Glomerular visceral epithelial cell (primary cell): ENCODE data around the gene RDX.
"Not testable (repeated sequence)": the region's sequence is repeated elsewhere in the genome, so short reads cannot be mapped to it uniquely, and the experiment has no call there.

ENCODE experiments used
- DNase-seq: peaks from one replicate; pipeline ENCODE4 v3.0.0-alpha.2; 2016; ENCODE audit errors: extremely low spot score

The RDX gene

DNA sequence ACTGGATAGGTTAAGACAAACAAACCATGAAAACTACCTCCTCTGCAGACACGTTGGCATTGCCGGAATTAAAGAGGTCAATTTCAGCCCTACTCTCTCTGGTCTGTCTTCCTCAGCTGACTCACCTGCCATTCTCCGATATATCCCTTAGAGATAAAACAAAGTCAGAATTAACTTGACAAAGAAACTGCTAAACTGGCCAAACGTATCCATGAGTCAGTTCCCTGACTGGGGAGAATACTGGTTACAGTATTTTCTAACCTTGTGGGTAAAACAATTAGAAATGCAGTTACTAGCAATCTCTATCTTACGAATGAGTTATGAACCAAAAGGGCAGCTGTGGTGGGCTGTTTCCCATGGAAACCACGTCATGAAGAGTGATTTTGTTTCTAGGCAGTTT lies 96.2 kb downstream of the RDX start:
- DNase-seq: peak; percentile 69

DNA sequence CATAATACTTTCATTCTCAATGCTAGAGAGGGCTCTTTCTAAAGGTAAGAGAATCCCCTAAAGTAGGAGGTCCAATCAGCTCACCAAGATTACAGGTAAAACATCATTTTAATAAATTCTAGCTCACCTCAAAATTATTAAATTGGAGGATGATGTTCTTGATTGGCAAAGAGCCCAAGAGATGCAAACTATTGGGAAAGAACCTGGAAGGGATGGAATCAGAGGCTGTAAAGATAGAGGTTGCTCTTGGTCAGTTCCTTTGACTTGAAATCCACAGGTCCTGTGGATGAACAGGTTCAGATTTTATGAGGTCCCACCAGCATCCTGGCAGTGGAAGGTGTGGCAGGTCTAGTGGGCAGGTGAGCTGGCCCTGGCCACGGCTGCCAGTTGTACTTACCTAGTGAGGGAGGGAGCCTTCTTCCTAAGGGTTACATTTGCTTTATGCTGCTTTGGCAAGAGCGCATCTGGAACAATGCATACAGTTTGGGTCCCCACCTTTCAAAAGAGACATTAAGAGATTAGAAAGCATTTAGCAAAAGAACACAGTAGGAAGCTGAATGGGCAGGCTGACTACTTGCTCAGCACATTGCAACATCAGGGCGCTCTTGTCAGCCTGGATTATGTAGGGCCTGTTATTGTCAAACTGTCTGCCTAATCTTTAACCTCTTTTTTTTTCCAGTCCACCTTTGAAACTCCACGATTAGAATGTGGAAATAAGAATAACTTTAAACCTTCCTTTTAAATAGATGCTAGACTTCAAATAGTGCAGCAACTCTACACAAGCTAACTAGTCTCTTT lies 97.0 kb downstream of the RDX start:
- no peak for DNase-seq

DNA sequence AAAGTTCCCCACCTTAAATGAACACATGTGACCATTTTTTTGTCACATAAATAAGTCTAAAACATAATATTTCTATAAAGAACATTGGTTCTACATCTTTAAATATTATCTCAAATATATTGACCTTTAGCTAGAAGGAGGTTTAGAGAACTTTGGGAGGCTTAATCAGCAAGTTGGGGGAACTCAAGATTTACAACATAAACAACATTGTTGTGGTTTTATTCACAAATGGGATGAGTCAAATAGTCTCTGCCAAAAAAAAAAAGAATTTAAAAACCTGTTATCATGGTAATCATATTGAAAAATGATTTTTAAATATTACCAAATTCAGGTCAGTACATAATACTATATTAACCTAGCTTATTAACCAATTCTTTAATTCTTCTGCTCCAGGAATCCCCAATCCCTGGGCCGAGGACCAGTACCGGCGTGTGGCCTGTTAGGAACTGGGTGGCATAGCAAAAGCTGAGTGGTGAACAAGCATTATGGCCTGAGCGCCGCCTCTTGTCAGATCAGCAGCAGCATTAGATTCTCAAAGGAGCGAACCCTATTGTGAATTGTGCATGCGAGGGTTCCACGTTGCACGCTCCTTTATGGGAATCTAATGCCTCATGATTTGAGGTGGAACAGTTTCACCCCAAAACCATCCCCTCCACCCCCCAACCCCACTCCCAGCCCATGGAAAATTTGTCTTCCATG lies 98.2 kb downstream of the RDX start:
- no peak for DNase-seq

DNA sequence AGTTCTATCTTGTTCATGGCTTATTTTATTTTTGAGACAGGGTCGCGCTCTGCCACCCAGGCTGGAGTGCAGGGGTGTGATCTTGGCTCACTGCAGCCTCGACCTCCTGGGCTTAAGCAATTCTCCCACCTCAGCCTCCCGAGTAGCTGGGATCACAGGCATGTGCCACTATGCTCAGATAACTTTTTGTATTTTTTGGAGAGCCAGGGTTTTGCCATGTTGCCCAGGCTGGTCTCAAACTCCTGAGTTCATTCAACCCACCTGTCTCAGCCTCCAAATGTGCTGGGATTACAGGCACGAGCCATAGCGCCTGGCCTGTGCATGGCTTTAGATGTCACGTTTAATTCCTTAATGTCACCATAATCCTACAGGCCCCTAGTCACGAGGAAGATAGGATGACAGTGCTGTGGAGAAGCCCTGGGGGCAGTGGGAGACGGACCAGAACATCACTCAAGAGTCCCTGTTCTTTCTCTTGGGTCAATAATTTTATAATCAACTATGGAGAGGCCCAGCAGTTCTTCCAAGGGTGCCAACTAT lies 99.5 kb downstream of the RDX start:
- DNase-seq: no peak

DNA sequence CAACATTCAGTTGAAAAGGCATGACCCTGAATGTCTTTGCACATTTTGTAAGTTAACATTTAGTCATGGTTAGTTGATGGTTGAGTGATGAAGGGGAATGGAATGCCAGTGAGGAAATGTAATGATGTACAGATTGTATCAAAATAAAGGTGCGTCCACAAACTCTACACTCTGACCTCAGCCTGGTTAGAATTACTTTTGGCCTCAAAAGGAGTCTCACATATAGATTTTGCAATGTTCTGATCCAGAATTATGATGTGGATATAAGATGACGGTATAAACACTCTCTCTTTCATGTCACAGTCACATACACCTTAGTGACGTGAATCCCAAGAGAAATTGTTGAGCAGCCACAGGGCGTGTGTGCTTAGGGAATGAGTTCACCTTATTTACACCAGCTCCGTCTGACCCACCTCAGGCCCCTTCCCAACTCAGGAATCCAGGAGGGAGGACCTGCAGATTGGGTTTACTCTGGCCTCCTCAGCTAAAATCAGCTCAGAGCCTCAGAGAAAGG lies 100.1 kb downstream of the RDX start:
- peak; percentile 82 for DNase-seq

DNA sequence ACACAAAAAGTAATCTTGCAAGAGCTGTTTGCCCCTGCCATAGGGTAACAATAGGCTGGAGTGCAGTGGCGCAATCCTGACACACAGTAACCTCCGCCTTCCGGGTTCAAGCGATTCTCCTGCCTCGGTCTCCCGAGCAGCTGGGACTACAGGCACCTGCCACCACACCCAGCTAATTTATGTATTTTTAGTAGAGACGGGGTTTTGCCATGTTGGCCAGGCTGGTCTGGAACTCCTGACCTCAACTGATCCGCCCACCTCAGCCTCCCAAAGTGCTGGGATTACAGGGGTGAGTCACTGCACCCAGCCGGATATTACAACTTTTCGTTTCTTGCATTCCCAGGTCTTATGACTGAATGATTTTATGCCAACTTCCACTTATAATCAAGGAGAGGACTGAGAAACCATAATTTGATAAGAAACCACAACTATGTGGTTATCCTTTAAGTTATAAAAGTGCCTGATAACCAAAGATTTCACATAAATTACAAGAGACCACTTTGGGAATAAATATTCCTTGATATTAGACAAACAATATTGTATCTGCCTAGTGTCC lies 102.1 kb downstream of the RDX start:
- peak; percentile 70 for DNase-seq

DNA sequence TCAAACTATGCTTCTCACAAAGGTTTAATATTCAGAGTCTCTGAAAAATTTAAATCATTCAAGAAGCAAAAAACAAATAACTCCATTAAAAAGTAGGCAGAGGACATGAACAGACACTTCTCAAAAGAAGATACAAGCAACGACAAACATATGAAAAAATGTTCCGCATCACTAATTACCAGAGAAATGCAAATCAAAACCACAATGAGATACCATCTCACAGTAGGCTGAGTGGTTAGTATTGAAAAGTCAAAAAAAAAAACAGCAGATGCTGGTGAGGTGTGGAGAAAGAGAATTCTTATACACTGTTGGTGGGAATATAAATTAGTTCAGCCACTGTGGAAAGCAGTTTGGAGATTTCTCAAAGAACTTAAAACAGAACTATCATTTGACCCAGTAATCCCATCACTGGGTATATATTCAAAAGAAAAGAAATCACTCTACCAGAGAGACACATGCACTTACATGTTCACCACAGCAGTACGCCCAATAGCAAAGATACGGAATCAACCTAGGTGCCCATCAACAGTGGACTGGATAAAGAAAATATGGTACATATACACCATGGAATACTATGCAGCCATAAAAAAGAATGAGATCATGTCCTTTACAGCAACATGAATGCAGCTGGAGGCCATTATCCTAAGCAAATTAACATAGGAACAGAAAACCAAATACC lies 103.7 kb downstream of the RDX start:
- not testable (repeated sequence) for DNase-seq

DNA sequence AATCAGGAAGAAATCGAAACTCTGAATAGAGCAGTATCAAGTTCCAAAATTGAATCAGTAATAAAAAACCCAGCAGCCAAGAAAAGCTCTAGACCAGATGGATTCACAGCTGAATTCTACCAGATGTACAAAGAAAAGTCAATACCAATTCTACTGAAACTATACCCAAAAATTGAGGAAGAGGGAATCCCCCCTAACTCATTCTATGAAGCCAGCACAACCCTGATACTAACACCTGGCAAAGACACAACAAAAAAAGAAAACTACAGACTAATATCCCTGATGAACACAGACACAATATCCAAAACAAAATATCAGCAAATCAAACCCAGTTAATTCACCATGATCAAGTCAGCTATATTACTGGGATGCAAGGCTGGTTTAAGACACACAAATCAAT lies 105.5 kb downstream of the RDX start:
- DNase-seq: no peak

DNA sequence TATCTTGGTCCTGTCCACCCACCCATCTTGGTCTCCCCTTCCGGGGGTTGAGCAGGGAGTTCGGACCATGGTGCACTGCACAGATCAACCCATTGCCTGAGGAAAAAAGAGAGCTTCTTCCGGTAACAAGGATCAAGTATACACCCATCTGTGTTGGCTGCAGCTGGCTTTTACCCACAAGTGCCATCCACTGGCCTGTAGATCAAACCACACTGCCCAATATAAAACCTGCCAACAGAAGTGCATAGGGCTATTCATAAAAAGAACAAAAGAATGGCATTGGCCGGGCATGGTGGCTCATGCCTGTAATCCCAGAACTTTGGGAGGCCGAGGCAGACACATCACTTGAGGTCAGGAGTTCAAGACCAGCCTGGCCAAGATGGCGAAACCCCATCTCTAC lies 108.7 kb downstream of the RDX start:
- no peak for DNase-seq

DNA sequence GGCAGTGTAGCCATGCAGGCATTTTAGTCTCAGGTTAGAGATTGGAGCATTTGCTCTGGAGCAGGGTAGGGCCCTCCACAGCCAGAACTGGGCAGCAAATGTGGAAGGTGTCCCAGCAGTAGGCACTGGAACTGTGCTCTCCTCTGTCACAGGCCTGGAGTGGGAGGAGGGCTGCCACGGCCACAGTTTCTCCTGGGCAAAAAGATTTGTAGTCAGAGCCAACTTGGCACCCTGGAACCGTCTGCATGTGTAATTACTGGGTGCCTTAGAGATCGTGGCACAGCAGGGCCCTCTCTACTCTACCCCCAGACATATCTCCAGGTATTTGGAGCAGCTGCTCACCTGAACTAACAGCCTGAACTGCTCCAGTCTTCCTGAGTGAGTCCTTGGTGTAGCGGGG lies 109.5 kb downstream of the RDX start:
- no peak for DNase-seq

DNA sequence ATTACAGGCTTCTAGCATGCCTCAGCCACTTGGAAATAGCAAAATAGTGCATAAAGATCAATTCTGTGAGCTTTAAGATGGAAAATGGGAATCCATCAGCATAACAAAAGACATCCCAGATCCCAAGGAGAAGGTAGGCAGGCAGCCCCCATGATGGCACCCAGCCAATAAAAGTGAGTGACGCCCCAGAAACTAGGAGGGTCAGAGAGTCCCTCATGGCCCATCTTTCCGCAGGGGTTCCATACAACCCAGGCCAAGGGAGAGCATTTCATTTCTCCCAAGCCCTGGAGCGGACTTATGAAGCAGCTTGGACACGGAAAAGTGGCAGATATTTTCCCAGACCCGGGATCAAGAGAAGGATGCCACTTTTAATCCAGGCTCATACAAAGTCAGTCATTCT lies 110.0 kb downstream of the RDX start:
- no peak for DNase-seq

DNA sequence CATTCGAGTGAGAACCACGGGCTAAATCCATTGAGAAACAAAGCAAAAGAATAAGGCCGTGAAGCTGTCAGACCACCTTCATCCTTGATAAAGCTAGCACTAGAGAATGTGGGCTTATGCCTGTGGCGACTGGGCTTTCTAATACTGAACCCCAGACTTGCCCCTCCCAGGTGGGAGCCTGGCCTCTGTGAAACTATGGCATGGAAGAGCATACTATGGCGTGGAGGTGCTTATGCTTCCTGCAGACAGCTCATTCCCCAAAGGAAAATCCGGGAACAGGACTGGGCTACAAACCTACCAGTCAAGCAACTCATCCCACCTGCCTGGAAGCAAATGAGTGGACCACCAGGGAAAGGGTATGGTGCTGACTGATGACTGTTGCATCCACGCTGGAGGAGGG lies 110.8 kb downstream of the RDX start:
- DNase-seq: no peak

DNA sequence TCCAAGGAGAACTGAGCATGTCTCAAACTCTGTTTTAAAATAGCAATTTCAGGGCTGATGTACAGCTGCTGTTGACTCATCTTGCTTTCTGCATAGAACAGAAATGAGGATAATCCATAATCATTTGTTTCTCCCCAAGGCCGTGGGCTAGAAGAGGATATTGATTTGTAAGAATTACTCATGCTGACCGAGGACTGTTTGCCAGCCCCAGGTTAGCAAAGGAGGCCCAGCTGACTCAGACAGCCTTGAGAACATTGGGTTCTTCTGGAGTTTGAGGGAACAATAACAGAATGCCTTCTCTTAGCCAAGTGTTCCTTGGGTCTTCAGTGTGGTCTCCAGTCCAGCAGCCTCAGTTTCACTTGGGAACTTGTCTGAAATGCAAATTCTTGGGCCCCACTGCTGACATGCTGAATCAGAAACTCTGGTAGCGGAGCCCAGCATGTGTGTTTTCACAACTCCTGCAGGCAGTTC lies 111.3 kb downstream of the RDX start:
- DNase-seq: no peak

DNA sequence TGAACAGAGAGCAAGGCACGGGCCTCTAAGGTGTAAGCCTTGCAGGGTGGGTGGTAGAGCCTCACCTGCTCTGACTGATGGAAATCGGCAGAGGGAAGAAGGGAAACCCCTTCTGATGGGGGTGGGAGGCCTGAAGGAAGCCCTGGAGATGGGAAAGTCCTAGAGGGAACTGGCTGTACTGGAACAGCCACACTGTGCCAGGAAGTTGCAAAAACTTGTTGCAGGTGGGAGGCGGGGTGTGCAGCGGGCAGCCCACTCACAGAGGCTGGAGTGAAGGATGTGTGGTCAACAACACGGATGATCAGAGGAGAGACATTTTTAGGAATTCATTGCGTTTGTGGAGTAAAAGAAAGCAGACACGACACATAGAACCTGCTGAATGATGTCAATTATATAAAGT lies 112.0 kb downstream of the RDX start:
- no peak for DNase-seq

DNA sequence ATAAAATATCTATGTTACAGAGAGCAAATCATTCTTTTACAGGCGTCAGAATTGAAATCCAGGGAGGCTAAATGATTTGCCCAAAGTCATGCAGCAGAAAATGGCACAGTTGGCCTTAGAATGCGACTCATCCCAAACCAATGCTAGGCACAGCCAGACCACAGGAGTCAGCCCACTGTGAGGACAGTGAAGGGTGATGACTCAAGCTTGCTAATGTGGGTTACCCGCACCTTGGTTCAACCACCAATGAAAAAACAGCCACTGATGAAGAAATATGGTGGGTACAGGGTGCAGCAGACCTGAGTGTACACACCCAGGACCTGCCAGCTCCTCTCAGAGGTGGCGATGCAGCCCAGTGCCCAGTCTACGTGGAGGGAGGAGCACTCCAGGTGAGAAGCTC lies 113.5 kb downstream of the RDX start:
- DNase-seq: peak; percentile 69

DNA sequence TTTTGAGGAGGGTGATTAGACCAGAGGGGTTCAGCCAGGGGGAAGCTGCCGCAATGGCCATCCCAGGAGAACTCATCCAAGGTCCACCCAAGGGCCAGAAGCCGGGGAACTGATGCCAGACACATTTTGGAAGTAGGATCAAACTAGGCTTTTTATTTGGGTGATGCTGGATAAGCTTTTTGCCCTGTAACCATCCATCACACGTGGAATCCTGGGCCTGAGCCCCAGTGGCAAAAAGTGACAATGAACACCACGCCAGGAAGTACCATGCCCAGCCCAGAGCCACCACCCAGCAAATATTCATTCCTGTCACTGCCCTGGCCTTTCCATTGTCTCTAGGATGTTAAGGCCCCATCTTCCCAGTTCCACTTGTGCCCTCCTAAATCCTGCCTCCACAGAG lies 117.3 kb downstream of the RDX start:
- DNase-seq: no peak

DNA sequence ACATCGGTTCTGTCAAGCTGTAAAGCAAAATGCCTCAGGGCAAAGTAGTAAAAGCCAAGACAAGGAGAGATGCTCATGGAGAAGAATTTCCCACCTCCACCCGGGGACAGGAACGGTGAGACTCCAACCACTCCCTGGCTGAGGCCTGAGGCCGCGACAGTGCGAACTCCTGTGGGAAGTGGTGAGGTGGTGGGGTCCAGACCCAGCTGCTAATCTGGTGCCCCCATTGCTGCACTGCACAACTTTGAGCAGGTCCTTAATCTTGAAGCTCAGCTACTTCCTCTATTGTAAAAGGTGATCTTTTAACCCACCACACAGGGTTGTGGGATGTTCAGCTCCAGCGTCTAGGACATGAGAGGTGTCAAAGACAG lies 119.3 kb downstream of the RDX start:
- no peak for DNase-seq

DNA sequence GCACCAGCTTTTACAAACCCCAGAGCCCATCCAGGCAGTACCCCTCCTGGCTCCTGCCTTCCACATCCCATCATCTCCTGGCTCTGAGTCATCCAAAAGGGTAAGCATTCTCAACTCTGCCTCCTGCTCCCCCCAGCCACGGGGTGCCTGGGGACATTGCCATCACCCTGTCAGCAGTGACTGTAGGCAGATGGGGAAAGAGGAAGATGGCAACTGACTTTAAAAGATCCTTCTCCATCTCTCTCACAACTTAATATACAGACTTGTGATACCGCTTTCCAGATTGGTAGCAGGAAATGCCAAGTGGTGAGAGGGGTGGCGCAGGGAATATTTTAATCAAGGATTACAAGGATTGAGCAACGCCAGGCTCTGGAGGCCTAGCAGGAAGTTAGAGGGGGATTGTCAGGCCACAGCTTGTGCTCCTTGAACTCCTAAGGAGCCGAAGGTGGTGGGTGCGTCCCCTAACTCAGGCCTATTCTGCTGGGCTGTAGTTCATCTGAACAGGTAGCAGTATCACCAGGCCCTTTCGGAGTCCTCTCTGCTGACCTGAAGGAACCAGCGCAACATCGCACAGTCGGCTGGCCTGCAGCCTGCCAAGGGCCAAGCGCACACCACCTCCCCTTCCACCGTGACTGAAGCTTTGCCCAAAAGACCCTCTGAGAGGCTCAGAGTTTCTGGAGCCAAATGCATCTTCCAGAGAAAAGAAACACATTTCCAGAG lies 119.9 kb downstream of the RDX start:
- DNase-seq: no peak

DNA sequence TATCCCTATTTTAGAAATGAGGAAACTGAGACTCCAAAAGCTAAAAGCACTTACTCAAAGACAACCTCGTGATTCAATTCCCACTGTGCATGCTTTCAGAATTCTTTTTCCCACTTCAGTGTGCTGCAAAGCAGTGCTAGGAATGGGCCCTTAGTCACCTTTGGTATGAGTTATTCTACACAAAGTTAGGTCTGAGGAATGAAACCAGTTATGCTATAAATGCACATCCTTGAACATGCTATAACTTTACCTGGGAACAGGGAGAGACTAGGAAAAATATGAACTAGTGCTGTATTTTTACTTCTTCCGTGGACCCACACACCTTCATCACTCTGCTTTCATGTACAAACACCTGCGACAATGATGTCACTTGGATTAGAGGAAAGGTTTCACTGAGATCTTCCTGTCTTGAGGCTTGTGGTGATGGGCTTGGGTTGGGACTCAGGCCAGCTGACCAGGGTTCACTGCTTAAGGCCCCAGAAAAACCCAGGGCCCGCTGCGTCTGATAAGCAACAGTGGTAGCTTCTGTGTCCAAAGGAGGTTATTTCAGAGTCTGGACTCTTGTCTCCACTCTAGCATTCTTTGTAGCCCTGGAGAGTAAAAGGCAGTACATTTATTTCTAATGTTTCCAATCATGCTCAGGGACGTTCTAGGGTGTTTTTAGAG lies 121.6 kb downstream of the RDX start:
- DNase-seq: peak; percentile 55

DNA sequence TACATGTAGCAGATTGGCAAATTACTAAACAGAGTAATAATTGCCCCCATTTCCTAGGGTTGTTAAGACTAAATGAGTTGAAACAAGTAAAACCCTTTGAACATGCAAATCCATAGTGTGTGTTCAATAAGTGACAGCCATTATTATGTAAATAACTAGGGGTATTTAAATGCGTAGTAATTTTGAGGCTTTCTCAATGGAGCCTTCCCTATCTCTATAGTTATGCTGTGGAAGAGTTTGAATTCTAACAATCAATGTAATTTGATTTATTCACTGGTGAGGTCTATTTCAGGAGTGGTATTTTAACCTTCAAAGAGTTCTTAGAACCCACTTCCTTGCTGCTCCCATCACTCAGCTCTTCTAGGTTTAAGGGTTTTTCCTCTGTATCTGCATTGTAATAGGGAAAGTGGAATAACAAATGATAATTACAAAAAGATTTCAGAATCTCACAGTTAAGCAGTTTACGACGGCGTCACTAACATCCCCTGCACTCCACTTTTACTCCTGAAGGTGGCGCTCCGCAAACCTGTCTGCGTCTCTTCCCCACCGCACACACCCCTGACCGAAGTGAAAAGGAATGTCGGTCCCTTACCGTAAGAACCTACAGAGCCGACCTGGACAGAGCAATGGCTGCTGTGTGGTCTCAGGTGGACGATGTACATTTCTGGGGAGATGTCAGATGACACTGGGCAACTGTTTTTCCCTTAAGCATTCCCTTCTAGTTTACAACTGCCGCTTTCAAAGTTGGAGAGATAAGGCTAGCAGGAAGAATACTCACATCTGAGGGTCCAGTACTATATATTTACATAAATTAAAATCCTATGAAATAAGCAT lies 122.4 kb downstream of the RDX start:
- DNase-seq: peak; percentile 78
